Neural progenitor cell (in vitro differentiated cells): ENCODE data around the gene RADX.

Experiments
- EZH2 ChIP-seq: fragments of 200-600 bp; sonication (generic); IDR thresholded peaks from 2 replicates; pipeline ENCODE4 v1.6.1; 2017; ENCODE audit warnings: antibody characterized with exemption, mild to moderate bottlenecking, moderate library complexity
- EZH2phosphoT487 ChIP-seq: fragments of 200-600 bp; sonication (generic); IDR thresholded peaks from 2 replicates; pipeline ENCODE4 v1.6.1; 2017; ENCODE audit warnings: antibody characterized with exemption
- TF ChIP-seq, protein P1 (sequence below): fragments of 200-600 bp; sonication (generic); IDR thresholded peaks from 2 replicates; pipeline ENCODE4 v1.5.1; 2017; ENCODE audit warnings: antibody characterized with exemption, mild to moderate bottlenecking

DNA sequence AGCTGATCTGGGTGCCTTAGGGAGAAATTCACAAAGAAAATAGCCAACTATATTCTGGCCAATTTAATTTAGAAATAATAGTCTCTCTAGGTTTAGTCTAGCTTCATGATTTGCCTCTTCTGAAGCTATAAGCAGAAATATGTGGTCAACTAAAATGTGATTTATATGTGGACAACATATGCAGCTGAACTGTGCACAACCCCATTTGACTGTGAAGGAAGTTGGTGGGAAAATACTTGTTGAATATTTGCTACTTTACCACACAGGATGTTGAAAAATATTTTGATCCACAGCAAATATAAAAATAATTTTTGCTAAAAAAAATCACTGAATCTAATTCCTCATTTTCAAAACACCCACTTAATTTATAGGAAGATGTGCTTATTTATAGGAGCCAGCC lies 99.0 kb downstream of the RADX start:
- TF ChIP-seq, protein P1, sequence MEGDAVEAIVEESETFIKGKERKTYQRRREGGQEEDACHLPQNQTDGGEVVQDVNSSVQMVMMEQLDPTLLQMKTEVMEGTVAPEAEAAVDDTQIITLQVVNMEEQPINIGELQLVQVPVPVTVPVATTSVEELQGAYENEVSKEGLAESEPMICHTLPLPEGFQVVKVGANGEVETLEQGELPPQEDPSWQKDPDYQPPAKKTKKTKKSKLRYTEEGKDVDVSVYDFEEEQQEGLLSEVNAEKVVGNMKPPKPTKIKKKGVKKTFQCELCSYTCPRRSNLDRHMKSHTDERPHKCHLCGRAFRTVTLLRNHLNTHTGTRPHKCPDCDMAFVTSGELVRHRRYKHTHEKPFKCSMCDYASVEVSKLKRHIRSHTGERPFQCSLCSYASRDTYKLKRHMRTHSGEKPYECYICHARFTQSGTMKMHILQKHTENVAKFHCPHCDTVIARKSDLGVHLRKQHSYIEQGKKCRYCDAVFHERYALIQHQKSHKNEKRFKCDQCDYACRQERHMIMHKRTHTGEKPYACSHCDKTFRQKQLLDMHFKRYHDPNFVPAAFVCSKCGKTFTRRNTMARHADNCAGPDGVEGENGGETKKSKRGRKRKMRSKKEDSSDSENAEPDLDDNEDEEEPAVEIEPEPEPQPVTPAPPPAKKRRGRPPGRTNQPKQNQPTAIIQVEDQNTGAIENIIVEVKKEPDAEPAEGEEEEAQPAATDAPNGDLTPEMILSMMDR, result no peak
- TF ChIP-seq EZH2 (no peak), EZH2phosphoT487 (no peak)
